ENCODE data around the gene ATF2. TPM values are rescaled to one million over a fixed set of nuclear protein-coding genes. Genes with fewer than 3 reads are reported as not detected.

Gene ATF2
- total and polyA plus RNA-seq, 2 donors (not counting 3 experiments of a cell fraction or from before 2014, with no cell fraction given), result 36.3 to 57.1 TPM

DNA sequence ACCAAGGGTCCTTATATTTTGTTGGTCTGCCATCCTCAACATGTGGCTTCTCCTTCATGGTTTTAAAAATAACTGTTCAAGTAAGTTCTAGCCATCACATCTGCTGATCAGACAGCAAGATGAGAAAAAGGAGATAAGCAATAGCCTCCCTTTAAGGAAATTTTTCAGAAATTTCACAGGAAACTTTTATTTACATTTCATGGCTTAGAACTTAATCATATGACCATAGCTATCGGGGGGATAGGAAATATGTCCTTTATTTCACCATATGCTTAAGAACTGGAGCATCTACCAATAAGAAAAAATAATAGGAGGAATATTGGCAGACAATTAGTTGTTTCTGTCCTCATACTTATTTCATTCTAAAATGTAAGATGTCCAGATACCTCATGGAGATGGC, 16.2 kb downstream of the ATF2 start:
- Histone ChIP-seq H2AFZ (ENCODE audit: low read depth, low read length) (no peak overlapping the region), H3K27me3 (ENCODE audit: control insufficient read depth in 2 of 2, insufficient read depth in 2 of 2, low read length in 2 of 2) (no peaks in the 10 kb centered on the region), H3K9ac (replicated peaks; ENCODE audit: extremely low read depth, insufficient read depth, low read length) (no peak overlapping the region), H3K79me2 (ENCODE audit: control insufficient read depth, insufficient read depth, low read length) (peaks cover 92% of the 10 kb centered on the region), H3K9me3 (replicated peaks; ENCODE audit: control insufficient read depth, insufficient read depth, low read length) (no peaks in the 10 kb centered on the region), H3K9me1 (replicated peaks; ENCODE audit: control insufficient read depth, extremely low read depth, insufficient read depth, low read length) (no peaks in the 10 kb centered on the region), H3K4me1 (ENCODE audit: control insufficient read depth, extremely low read depth, insufficient read depth, low read length) (peaks cover 13% of the 10 kb centered on the region), H3K4me3 (replicated peaks in 1 of 3; ENCODE audit: insufficient read depth in 1 of 3, low read depth in 1 of 3, low read length in 3 of 3) (no peak overlapping the region), H4K20me1 (replicated peaks; ENCODE audit: control insufficient read depth, extremely low read depth, insufficient read depth, low read length) (peaks cover 26% of the 10 kb centered on the region), H3K4me2 (ENCODE audit: insufficient read depth, low read length) (peak overlapping the region; percentile 35), H3K36me3 (ENCODE audit: control insufficient read depth in 2 of 2, extremely low read depth in 1 of 2, insufficient read depth in 2 of 2, low read length in 2 of 2) (peaks cover 0 to 3% of the 10 kb centered on the region in 2 experiments), H3K27ac (ENCODE audit: insufficient read depth, low read depth, low read length) (no peak overlapping the region)
- TF ChIP-seq JUN (IDR thresholded peaks at IDR 0.05; ENCODE audit: borderline replicate concordance, insufficient read depth, insufficient read length, low read depth) (no peak), CTCF (IDR thresholded peaks at IDR 0.05; ENCODE audit: extremely low read depth in 1 of 2, insufficient read depth in 1 of 2, low read depth in 1 of 2, low read length in 2 of 2) (no peak), POLR2A (IDR thresholded peaks at IDR 0.05; ENCODE audit: low read depth, low read length) (no peak), POLR2AphosphoS5 (IDR thresholded peaks at IDR 0.05; ENCODE audit: insufficient read depth, low read depth, low read length) (no peak), FOS (IDR thresholded peaks at IDR 0.05; ENCODE audit: borderline replicate concordance, insufficient read depth, low read length) (no peak), MYC (IDR thresholded peaks at IDR 0.05; ENCODE audit: low read depth, low read length) (no peak), EZH2 (IDR thresholded peaks at IDR 0.05; ENCODE audit: borderline replicate concordance, low read depth, low read length, severe bottlenecking) (no peak), GATA2 (IDR thresholded peaks at IDR 0.05; ENCODE audit: insufficient read depth, insufficient read length, low read depth, low read length) (no peak)
- TF ChIP-seq, protein P1, sequence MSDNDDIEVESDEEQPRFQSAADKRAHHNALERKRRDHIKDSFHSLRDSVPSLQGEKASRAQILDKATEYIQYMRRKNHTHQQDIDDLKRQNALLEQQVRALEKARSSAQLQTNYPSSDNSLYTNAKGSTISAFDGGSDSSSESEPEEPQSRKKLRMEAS (IDR thresholded peaks at IDR 0.05; ENCODE audit: insufficient read depth, insufficient read length), result no peak
- no TSS peak for BruUV-seq (replicated peaks)
- intact Hi-C loops (cut with micrococcal nuclease) (no loop called here), dilution Hi-C loops (cut with MboI; ENCODE audit: extremely low pct_ligation_motif_present, low sequenced_read_pairs) (no loop called here)
- FAIRE-seq, result no peak
- POLR2A ChIA-PET, result interaction anchor here (0.5 kb wide), 1 partner anchor 9 kb away, joined by 3 read pairs; no protein-coding TSS in a partner anchor
- DNase-seq (ENCODE audit: low read depth, low spot score), result no peak
- CTCF ChIA-PET, result no interaction called here

Data from endothelial cell of umbilical vein (primary cell).